Peyer's patch (tissue), 4 donors: Measurements from ENCODE around the gene RPL18. TPM values are rescaled to one million over a fixed set of nuclear protein-coding genes. Genes with fewer than 3 reads are reported as not detected.
A peak's percentile ranks its signal among the peaks of the same experiment; 100 is the strongest.

Experiments used
- DNase-seq, 3 donors: peaks; one replicate each; pipeline ENCODE4 v3.0.0-alpha.2; 2017 to 2019
- H3K27ac ChIP-seq, 4 donors: fragments of 200-600 bp; sonication (generic); one replicate each; pipeline ENCODE4 v1.5.1; 2016 to 2019
- H3K27me3 ChIP-seq, 2 donors: fragments of 200-600 bp; sonication (generic); one replicate each; pipeline ENCODE4 v1.5.1; 2019
- H3K36me3 ChIP-seq, 3 donors: fragments of 200-600 bp; sonication (generic); one replicate each; pipeline ENCODE4 v1.5.1; 2016 to 2019
- H3K4me1 ChIP-seq, 4 donors: fragments of 200-600 bp; sonication (generic); one replicate each; pipeline ENCODE4 v1.5.1; 2016 to 2019
- H3K4me3 ChIP-seq, 4 donors: fragments of 200-600 bp; sonication (generic); 1 replicate in 3 of 4; 2 replicates in 1 of 4; pipeline ENCODE4 v1.5.1; 2016 to 2019; ENCODE audit warnings: mild to moderate bottlenecking in 1 of 4
- H3K9me3 ChIP-seq, 4 donors: fragments of 200-600 bp; sonication (generic); one replicate each; pipeline ENCODE4 v1.5.1; 2016 to 2019; ENCODE audit warnings: mild to moderate bottlenecking in 1 of 4
- POLR2A ChIP-seq, 2 donors: fragments of 450-650 bp; IDR thresholded peaks; one replicate each; pipeline ENCODE4 v1.5.1; 2017; ENCODE audit warnings: antibody characterized with exemption in 2 of 2, mild to moderate bottlenecking in 2 of 2, moderate library complexity in 2 of 2
- total RNA-seq, 4 donors: library from RNA; depleted of rRNA; stranded (reverse); fragments of >200 nt; gene quantifications; one replicate each; pipeline ENCODE4 v1.1.0, GENCODE V29; 2016
- TF ChIP-seq, protein P1 (sequence below), 6 experiments: fragments of 450-650 bp in 4 of 6; fragments of 200-600 bp in 2 of 6; sonication (generic) in 1 of 6; IDR thresholded peaks; one replicate each; pipeline ENCODE4 v1.5.1; 2017 to 2019; ENCODE audit warnings: antibody characterized with exemption in 6 of 6, mild to moderate bottlenecking in 3 of 6, moderate library complexity in 1 of 6

RPL18 gene
- total RNA-seq, 4 donors from 2014 or later, result 1,077 to 1,595 (median 1,505) TPM

DNA sequence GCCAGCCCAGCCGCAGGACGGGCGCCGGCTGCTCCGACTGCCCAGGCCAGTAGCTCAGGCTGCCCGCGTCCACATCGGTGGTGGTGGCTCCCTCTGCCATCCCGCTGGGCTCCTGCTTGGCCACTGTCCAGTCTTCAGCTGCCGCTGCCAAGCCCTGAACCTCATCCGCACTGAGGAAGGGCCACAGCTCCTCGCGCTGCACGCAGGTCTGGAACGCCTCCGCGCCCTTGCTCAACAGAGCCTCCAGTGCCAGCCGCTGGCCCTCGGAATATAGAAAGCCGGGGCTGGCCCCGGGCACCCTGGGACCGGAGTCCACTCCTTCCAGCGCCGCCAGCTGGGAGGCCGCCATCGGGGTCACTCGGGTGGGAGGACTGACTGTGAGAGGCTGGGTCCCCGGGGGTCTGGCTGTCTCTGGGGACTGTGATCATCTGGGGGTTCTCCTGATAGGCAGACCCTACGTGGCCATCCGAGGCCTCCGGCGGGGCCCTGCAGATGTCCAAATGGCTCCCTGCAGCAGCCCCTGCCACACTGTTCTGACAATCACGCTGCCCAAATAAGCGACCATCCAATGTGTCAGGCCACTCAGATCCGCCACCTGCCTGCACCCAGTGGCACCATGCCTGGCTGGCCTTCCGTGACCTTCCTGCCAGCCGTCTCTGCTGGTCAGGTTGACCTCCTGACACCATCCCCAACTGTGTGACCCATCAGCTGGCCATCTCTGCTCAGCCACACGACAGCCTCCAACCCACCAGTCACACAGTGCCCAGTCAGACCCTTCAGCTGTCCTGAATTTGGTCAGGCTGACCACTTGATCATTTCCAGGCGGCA, 5.7 kb downstream of the RPL18 start:
- DNase-seq, result peak in 2 of 3 donors; percentile 78 to 86
- Histone ChIP-seq H3K4me1 (peaks cover 4 to 29% (median 11%) of the 10 kb centered on the region in 4 donors), H3K27me3 (no peaks in the 10 kb centered on the region), H3K9me3 (no peaks in the 10 kb centered on the region), H3K36me3 (peaks cover 0 to 37% (median 0%) of the 10 kb centered on the region in 3 donors), H3K4me3 (peak overlapping the region in 3 of 4 donors; percentile 30 to 62 (median 56)), H3K27ac (peak overlapping the region in 3 of 4 donors; percentile 88 to 97 (median 96))
- TF ChIP-seq, protein P1, sequence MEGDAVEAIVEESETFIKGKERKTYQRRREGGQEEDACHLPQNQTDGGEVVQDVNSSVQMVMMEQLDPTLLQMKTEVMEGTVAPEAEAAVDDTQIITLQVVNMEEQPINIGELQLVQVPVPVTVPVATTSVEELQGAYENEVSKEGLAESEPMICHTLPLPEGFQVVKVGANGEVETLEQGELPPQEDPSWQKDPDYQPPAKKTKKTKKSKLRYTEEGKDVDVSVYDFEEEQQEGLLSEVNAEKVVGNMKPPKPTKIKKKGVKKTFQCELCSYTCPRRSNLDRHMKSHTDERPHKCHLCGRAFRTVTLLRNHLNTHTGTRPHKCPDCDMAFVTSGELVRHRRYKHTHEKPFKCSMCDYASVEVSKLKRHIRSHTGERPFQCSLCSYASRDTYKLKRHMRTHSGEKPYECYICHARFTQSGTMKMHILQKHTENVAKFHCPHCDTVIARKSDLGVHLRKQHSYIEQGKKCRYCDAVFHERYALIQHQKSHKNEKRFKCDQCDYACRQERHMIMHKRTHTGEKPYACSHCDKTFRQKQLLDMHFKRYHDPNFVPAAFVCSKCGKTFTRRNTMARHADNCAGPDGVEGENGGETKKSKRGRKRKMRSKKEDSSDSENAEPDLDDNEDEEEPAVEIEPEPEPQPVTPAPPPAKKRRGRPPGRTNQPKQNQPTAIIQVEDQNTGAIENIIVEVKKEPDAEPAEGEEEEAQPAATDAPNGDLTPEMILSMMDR (IDR thresholded peaks at IDR 0.05), result no peak
- TF ChIP-seq POLR2A (IDR thresholded peaks at IDR 0.05), result peak; percentile 45 to 78

DNA sequence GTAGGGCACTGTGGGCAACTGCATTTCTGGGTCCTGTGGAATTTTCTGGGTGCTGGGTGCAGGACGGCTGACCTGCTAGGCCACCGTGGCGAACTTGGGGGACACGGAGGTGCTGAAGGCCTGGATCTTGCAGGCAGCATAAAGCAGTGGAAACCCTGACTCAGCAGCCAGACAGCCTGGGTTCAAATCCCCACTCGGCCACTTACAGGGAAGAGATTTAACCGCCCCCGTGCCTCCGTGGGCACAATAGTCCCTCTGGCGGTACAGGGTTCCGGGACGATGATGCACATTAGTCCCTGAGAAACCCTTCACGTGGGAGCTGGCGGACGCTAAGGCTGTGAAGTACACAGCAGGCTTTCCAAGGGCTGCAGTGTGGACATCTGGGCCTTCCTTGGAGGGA, 7.1 kb downstream of the RPL18 start:
- Histone ChIP-seq H3K9me3 (no peaks in the 10 kb centered on the region), H3K4me3 (peak overlapping the region in 1 of 4 donors; percentile 62), H3K36me3 (peaks cover 0 to 34% (median 0%) of the 10 kb centered on the region in 3 donors), H3K27ac (no peak overlapping the region), H3K4me1 (peaks cover 0 to 15% (median under 1%) of the 10 kb centered on the region in 4 donors), H3K27me3 (no peaks in the 10 kb centered on the region)
- no peak for DNase-seq
- TF ChIP-seq POLR2A (IDR thresholded peaks at IDR 0.05), result no peak
- TF ChIP-seq, protein P1 (IDR thresholded peaks at IDR 0.05), result no peak

DNA sequence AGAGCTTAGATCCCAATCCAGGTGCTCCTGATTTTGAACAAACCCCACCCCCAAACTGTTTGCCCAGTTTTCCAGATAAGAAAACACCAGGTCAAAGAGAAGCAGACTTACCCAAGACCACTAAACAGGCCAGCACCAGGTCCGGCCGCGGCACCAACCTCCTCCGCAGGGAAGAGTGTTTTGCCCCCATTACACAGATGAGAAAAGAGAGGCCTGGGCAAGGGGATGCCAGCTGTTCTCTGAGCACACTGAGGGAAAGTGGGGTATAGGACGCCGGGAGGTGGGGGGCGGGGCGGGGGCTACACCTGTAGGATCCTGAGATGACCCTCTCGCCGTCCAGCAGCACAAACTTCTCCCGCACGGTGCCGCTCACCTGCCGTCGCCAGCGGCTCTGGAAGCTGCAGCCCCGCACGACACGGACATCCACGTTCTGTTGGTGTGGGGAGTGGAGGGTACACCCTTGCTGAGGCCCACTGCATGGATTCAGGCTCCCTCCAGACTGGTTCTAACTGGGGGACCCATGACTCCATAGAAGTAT, 9.3 kb downstream of the RPL18 start:
- Histone ChIP-seq H3K27ac (no peak overlapping the region), H3K4me3 (no peak overlapping the region), H3K27me3 (no peaks in the 10 kb centered on the region), H3K4me1 (no peaks in the 10 kb centered on the region), H3K9me3 (no peaks in the 10 kb centered on the region), H3K36me3 (peaks cover 0 to 12% (median 0%) of the 10 kb centered on the region in 3 donors)
- DNase-seq, result no peak
- TF ChIP-seq POLR2A (IDR thresholded peaks at IDR 0.05), result no peak

DNA sequence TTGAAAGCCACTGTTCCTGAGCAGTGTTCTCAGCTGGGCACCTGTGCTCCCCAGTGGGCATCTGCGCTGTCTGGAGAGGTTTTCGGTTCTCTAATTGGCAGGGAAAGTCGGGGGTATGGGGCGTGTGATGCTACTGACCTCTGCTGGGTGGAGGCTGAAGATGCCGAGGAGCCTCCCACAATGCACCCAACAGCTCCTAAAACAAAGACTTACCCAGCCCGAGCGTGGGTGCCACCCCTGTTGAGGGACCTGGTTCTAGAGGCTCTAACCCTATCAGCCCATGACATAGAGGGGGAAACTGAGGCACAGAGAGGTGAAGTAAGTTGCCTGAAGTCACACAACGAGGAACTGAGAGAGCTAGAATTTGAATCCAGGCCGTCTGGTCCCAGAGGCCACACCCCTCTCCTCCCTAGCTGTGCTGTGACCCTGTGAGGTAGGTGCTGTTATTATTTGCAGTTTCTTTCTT, 10.1 kb downstream of the RPL18 start:
- no peak overlapping the region for H3K4me3 ChIP-seq
- peaks cover 0 to 12% (median 0%) of the 10 kb centered on the region in 3 donors for H3K36me3 ChIP-seq
- H3K27me3 ChIP-seq, result no peaks in the 10 kb centered on the region
- no peaks in the 10 kb centered on the region for H3K9me3 ChIP-seq
- no peak overlapping the region for H3K27ac ChIP-seq
- peak; percentile 62 to 84 (median 67) for DNase-seq
- no peaks in the 10 kb centered on the region for H3K4me1 ChIP-seq
- TF ChIP-seq, protein P1 (IDR thresholded peaks at IDR 0.05), result peak; percentile 24 to 67 (median 46)
- TF ChIP-seq POLR2A (IDR thresholded peaks at IDR 0.05), result no peak

DNA sequence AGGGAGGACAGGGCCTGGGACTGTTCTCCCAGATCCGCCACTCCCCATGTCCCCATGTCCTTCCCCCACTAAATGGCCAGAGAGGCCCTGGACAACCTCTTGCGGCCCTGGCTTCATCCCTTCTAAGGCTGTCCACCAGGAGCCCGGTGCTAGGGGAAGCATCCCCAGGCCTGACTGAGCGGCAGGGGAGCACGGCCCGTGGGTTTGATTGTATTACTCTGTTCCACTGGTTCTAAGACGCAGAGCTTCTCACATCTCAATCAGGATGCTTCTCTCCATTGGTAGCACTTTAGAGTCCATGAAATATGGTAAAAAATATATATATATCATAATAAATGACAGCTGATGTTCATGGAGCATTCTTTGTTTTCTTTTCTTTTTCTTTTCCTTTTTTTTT, 11.6 kb downstream of the RPL18 start:
- Histone ChIP-seq H3K36me3 (peaks cover 0 to 12% (median 0%) of the 10 kb centered on the region in 3 donors), H3K4me1 (peaks cover 0 to 4% (median 0%) of the 10 kb centered on the region in 4 donors), H3K9me3 (no peaks in the 10 kb centered on the region), H3K27me3 (no peaks in the 10 kb centered on the region), H3K27ac (no peak overlapping the region), H3K4me3 (no peak overlapping the region)
- no peak for TF ChIP-seq POLR2A (IDR thresholded peaks at IDR 0.05)
- TF ChIP-seq, protein P1 (IDR thresholded peaks at IDR 0.05), result no peak
- DNase-seq, result no peak
